ENCODE measurements around the gene FHAD1. TPM values are rescaled to one million over a fixed set of nuclear protein-coding genes. Genes with fewer than 3 reads are reported as not detected.

Gene FHAD1
- total RNA-seq, 2 experiments from 2014 or later = not detected

GRCh38 chr1:15309687-15310086 lies 62.7 kb downstream of the FHAD1 start:
- H3K4me1 Mint-ChIP-seq (ENCODE audit: low read depth) = no peaks in the 10 kb centered on the region
- H3K9me3 Mint-ChIP-seq = no peaks in the 10 kb centered on the region
- Histone ChIP-seq H3K4me1 (ENCODE audit: insufficient read depth, low read length) (no peaks in the 10 kb centered on the region), H3K36me3 (ENCODE audit: insufficient read depth, low read length) (no peaks in the 10 kb centered on the region), H3K27me3 (ENCODE audit: control insufficient read depth in 1 of 2, insufficient read depth in 2 of 2, low read length in 2 of 2) (no peaks in the 10 kb centered on the region), H3K4me3 (ENCODE audit: low read length) (no peak overlapping the region), H3K9me3 (ENCODE audit: control insufficient read depth in 1 of 2, insufficient read depth in 1 of 2, low read length in 2 of 2) (no peaks in the 10 kb centered on the region), H3K27ac (ENCODE audit: low read depth in 1 of 2, low read length in 2 of 2) (no peak overlapping the region)
- H3K27me3 Mint-ChIP-seq = peaks cover 16% of the 10 kb centered on the region
- POLR2A ChIA-PET = no interaction called here
- ATAC-seq (ENCODE audit: poor library complexity) (no peak), DNase-seq (no peak)
- no peak overlapping the region for H3K4me3 Mint-ChIP-seq
- no peak overlapping the region for H3K27ac Mint-ChIP-seq
- H3K36me3 Mint-ChIP-seq (ENCODE audit: low read depth) = no peaks in the 10 kb centered on the region
- CTCF ChIA-PET = interaction anchor here (1.0 kb wide), 1 partner anchor 14 kb away, joined by 3 read pairs; no protein-coding TSS in a partner anchor
- intact Hi-C loops (cut with DNase I, micrococcal nuclease) = no loop called here
- TF ChIP-seq, protein P1, sequence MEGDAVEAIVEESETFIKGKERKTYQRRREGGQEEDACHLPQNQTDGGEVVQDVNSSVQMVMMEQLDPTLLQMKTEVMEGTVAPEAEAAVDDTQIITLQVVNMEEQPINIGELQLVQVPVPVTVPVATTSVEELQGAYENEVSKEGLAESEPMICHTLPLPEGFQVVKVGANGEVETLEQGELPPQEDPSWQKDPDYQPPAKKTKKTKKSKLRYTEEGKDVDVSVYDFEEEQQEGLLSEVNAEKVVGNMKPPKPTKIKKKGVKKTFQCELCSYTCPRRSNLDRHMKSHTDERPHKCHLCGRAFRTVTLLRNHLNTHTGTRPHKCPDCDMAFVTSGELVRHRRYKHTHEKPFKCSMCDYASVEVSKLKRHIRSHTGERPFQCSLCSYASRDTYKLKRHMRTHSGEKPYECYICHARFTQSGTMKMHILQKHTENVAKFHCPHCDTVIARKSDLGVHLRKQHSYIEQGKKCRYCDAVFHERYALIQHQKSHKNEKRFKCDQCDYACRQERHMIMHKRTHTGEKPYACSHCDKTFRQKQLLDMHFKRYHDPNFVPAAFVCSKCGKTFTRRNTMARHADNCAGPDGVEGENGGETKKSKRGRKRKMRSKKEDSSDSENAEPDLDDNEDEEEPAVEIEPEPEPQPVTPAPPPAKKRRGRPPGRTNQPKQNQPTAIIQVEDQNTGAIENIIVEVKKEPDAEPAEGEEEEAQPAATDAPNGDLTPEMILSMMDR (IDR thresholded peaks at IDR 0.05) = no peak

GRCh38 chr1:15310544-15310943 lies 63.5 kb downstream of the FHAD1 start:
- no peak for DNase-seq
- intact Hi-C loops (cut with DNase I, micrococcal nuclease) = no loop called here
- H3K27ac Mint-ChIP-seq = no peak overlapping the region
- Histone ChIP-seq H3K9me3 (ENCODE audit: control insufficient read depth in 1 of 2, insufficient read depth in 1 of 2, low read length in 2 of 2) (no peaks in the 10 kb centered on the region), H3K27me3 (ENCODE audit: control insufficient read depth in 1 of 2, insufficient read depth in 2 of 2, low read length in 2 of 2) (no peaks in the 10 kb centered on the region), H3K36me3 (ENCODE audit: insufficient read depth, low read length) (no peaks in the 10 kb centered on the region), H3K27ac (ENCODE audit: low read depth in 1 of 2, low read length in 2 of 2) (no peak overlapping the region), H3K4me3 (ENCODE audit: low read length) (no peak overlapping the region), H3K4me1 (ENCODE audit: insufficient read depth, low read length) (no peaks in the 10 kb centered on the region)
- POLR2A ChIA-PET = no interaction called here
- no peaks in the 10 kb centered on the region for H3K36me3 Mint-ChIP-seq (ENCODE audit: low read depth)
- H3K27me3 Mint-ChIP-seq = peaks cover 13% of the 10 kb centered on the region
- H3K4me1 Mint-ChIP-seq (ENCODE audit: low read depth) = no peaks in the 10 kb centered on the region
- no peaks in the 10 kb centered on the region for H3K9me3 Mint-ChIP-seq
- H3K4me3 Mint-ChIP-seq = no peak overlapping the region
- ATAC-seq (ENCODE audit: poor library complexity) = no peak
- TF ChIP-seq, protein P1 (IDR thresholded peaks at IDR 0.05) = no peak
- CTCF ChIA-PET = no interaction called here

- Histone ChIP-seq H3K27ac (ENCODE audit: low read depth in 1 of 2, low read length in 2 of 2) (no peak overlapping the region), H3K27me3 (ENCODE audit: control insufficient read depth in 1 of 2, insufficient read depth in 2 of 2, low read length in 2 of 2) (peaks cover 0 to 3% of the 10 kb centered on the region in 2 experiments), H3K4me1 (ENCODE audit: insufficient read depth, low read length) (no peaks in the 10 kb centered on the region), H3K36me3 (ENCODE audit: insufficient read depth, low read length) (no peaks in the 10 kb centered on the region), H3K4me3 (ENCODE audit: low read length) (no peak overlapping the region), H3K9me3 (ENCODE audit: control insufficient read depth in 1 of 2, insufficient read depth in 1 of 2, low read length in 2 of 2) (no peaks in the 10 kb centered on the region)
- H3K4me3 Mint-ChIP-seq = no peak overlapping the region
- peaks cover 13% of the 10 kb centered on the region for H3K27me3 Mint-ChIP-seq
- DNase-seq = no peak
- no peaks in the 10 kb centered on the region for H3K4me1 Mint-ChIP-seq (ENCODE audit: low read depth)
- no peaks in the 10 kb centered on the region for H3K36me3 Mint-ChIP-seq (ENCODE audit: low read depth)
- intact Hi-C loops (cut with DNase I, micrococcal nuclease) = no loop called here
- no peak overlapping the region for H3K27ac Mint-ChIP-seq
- no peaks in the 10 kb centered on the region for H3K9me3 Mint-ChIP-seq
- no peak for ATAC-seq (ENCODE audit: poor library complexity)
- POLR2A ChIA-PET = no interaction called here
- TF ChIP-seq, protein P1 (IDR thresholded peaks at IDR 0.05) = no peak
- CTCF ChIA-PET = no interaction called here
These were observed 64.2 kb downstream of the FHAD1 start for GRCh38 chr1:15311122-15311822.

Measured in CD4-positive, alpha-beta T cell (primary cell).